Endothelial cell (in vitro differentiated cells): ENCODE measurements around the gene CCDC185. TPM values are rescaled to one million over a fixed set of nuclear protein-coding genes. Genes with fewer than 3 reads are reported as not detected.

ENCODE experiments used
- DNase-seq: peaks from one replicate; pipeline ENCODE4 v3.0.0; 2021; ENCODE audit warnings: low spot score
- H3K27ac Mint-ChIP-seq: one replicate; pipeline ENCODE4 v1.8.0; 2021; ENCODE audit warnings: mixed read lengths, inconsistent platforms; ENCODE audit not compliant: unreplicated experiment
- H3K27me3 Mint-ChIP-seq: one replicate; pipeline ENCODE4 v1.8.0; 2021; ENCODE audit warnings: mild to moderate bottlenecking, moderate library complexity, mixed read lengths, inconsistent platforms; ENCODE audit not compliant: unreplicated experiment
- H3K36me3 Mint-ChIP-seq: one replicate; pipeline ENCODE4 v1.8.0; 2021; ENCODE audit warnings: mild to moderate bottlenecking, low read depth, mixed read lengths, inconsistent platforms; ENCODE audit not compliant: unreplicated experiment
- H3K4me1 Mint-ChIP-seq: one replicate; pipeline ENCODE4 v1.8.0; 2021; ENCODE audit warnings: mild to moderate bottlenecking, mixed read lengths, inconsistent platforms; ENCODE audit not compliant: unreplicated experiment
- H3K4me3 Mint-ChIP-seq: one replicate; pipeline ENCODE4 v1.8.0; 2021; ENCODE audit warnings: mild to moderate bottlenecking, mixed read lengths, inconsistent platforms; ENCODE audit not compliant: unreplicated experiment
- H3K9me3 Mint-ChIP-seq: one replicate; pipeline ENCODE4 v1.8.0; 2021; ENCODE audit warnings: mixed read lengths, inconsistent platforms; ENCODE audit not compliant: unreplicated experiment
- CTCF ChIP-seq: fragments of 200-600 bp; sonication (generic); IDR thresholded peaks from one replicate; pipeline ENCODE4 v1.5.0; 2021; ENCODE audit warnings: antibody characterized with exemption; ENCODE audit not compliant: unreplicated experiment
- total RNA-seq: library from RNA; stranded (reverse); fragmentation: NEBNext Ultra II Directional; extraction: Animal tissue kit (Norgen Biotek cat#: 25700); gene quantifications from one replicate; pipeline ENCODE4 v1.2.1, GENCODE V29; 2021; ENCODE audit not compliant: unreplicated experiment

Gene CCDC185
- total RNA-seq, 1 donor from 2014 or later: not detected

- Mint-ChIP-seq H3K9me3 (no peaks in the 10 kb centered on the region), H3K27ac (no peak overlapping the region), H3K36me3 (no peaks in the 10 kb centered on the region), H3K4me3 (no peak overlapping the region), H3K27me3 (no peaks in the 10 kb centered on the region), H3K4me1 (peaks cover 19% of the 10 kb centered on the region)
- no peak for DNase-seq
- TF ChIP-seq CTCF: no peak
These were observed 30.5 kb downstream of the CCDC185 start for GRCh38 chr1:223423641-223424233.

- Mint-ChIP-seq H3K9me3 (no peaks in the 10 kb centered on the region), H3K36me3 (no peaks in the 10 kb centered on the region), H3K4me3 (no peak overlapping the region)
These were observed 32.3 kb downstream of the CCDC185 start for GRCh38 chr1:223425550-223425949.

GRCh38 chr1:223426936-223427335, 33.7 kb downstream of the CCDC185 start:
- no peak for DNase-seq
- no peaks in the 10 kb centered on the region for H3K36me3 Mint-ChIP-seq
- no peaks in the 10 kb centered on the region for H3K9me3 Mint-ChIP-seq
- no peak for TF ChIP-seq CTCF
- H3K4me1 Mint-ChIP-seq: peaks cover 16% of the 10 kb centered on the region
- H3K27me3 Mint-ChIP-seq: no peaks in the 10 kb centered on the region
- H3K4me3 Mint-ChIP-seq: no peak overlapping the region
- no peak overlapping the region for H3K27ac Mint-ChIP-seq

More at GRCh38 chr1:223425550-223425949, 32.3 kb downstream of the CCDC185 start:
- no peak for TF ChIP-seq CTCF
- Mint-ChIP-seq H3K4me1 (peaks cover 18% of the 10 kb centered on the region), H3K27ac (no peak overlapping the region), H3K27me3 (no peaks in the 10 kb centered on the region)
- DNase-seq: no peak

GRCh38 chr1:223429313-223429731, 36.1 kb downstream of the CCDC185 start:
- no peak for DNase-seq
- H3K27me3 Mint-ChIP-seq: no peaks in the 10 kb centered on the region
- H3K27ac Mint-ChIP-seq: no peak overlapping the region

More at GRCh38 chr1:223429313-223429731, 36.1 kb downstream of the CCDC185 start:
- TF ChIP-seq CTCF: no peak
- no peaks in the 10 kb centered on the region for H3K9me3 Mint-ChIP-seq
- peaks cover 6% of the 10 kb centered on the region for H3K4me1 Mint-ChIP-seq
- H3K36me3 Mint-ChIP-seq: no peaks in the 10 kb centered on the region
- H3K4me3 Mint-ChIP-seq: no peak overlapping the region
